Measurements from ENCODE around the gene CLIP3.
"Not testable (repeated sequence)": the region's sequence is repeated elsewhere in the genome, so short reads cannot be mapped to it uniquely, and the experiment has no call there.

CLIP3 gene

DNA sequence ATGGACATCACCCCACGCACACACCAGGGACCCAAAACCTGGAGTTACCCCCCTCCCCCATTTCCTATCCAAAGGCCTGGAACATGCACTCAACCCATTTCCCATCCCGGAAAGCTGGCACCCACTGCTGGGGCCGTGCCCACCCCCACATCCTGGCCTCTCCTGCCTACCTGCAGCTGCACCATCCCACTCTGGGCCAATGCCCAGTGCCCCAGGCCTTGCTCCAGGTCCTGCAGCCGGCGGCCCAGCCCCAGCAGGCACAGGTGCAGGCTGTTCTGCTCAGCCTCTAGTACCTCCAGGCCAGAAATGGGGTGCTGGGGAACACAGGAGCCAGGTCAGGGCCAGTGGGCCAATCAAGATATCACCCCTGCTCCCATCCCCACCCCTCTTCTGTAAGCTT is 25.7 kb downstream of the CLIP3 start:
- DNase-seq (ENCODE audit: low read depth) = no peak

DNA sequence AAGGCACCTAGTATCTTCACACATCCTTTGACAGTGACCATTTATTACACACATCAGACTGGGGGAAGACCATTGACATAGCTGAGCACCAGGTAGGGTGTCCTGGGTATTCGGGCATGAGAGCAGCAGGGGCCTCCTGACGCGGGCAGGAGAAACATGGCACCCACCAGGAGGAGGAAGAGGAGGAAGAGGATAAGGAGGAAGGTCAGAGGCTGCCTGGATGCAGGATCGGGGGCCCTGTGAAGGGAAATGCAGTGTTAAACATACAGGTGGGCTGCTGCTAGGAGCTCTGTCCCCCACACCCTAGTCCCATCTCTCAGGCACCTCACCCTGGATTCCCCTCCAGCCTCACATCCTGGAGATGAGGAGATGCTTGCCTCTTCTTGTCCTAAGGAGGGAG is 29.4 kb downstream of the CLIP3 start:
- DNase-seq (ENCODE audit: low read depth) = no peak

DNA sequence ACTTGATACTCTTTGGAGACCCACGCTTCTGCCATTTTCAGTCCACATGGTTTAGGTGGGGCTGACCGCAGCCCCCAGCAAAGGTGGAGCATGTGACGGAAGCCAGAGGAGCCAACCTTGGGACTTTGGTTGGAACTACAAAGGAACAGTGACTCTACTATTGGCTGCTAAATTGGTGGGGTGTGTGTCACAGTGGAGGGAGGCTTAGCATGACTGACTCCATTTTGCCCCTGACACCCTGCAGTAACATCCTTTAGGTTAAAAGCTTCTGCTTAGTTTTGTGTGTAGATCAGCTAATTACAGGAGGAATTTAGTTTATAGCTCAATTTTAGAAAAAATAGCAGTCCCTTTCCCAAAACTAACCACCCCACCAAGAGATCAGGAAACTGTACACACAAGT is 31.1 kb downstream of the CLIP3 start:
- no peak for DNase-seq (ENCODE audit: low read depth)

DNA sequence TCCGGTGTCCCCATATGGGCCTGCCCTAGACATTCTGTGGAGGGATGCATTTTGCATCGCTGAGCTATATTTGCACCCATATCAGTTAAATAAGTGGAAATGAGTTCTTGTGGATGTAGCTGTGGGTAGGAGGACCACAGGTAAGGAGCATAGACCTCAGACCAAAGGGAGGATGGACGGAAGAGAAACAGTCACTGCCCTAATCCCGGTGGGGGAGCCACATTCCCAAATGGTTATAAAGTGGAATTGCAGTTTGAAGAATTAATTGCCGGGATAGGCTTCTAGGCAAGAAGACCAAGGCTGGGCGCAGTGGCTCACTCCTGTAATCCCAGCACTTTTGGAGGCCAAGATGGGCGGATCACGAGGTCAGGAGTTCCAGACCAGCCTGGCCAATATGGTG is 35.9 kb downstream of the CLIP3 start:
- no peak for DNase-seq (ENCODE audit: low read depth)

DNA sequence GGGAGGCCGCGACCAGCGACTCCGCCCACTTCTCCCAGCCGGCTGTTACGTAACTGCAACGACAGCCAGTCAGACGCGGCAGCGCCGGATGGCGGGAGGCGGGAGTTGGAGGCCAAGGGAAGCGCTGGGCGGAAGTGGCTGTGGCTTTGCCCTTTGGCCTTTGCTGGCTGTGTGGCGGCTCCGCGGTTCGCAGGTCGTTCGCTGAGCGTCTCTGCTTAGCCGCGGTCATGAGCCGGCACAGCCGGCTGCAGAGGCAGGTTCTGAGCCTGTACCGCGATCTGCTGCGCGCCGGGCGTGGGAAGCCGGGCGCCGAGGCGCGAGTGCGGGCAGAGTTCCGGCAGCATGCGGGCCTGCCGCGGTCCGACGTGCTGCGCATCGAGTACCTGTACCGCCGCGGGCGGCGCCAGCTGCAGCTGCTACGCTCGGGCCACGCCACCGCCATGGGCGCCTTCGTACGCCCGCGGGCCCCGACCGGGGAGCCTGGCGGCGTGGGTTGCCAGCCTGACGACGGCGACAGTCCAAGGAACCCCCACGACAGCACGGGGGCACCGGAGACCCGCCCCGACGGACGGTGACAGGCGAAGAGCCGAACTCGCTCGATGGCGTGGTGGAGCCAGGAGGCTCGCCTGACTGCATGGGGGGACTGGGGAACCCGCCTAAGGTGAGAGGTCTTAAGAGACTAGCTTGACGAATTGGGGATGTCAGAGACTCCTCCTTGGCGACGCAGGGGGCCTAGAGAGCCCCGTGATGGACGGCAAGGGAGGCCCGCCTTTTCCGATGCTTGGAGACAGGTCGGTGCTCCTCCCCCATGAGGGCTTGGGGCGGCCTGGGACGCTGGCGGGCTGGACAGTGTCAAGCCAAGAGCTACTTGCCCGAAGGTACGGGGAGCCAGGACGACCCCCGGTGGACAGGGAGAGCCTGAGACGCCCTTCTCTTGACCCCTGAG is 37.4 kb downstream of the CLIP3 start, which contains the start of gene SDHAF1:
Gene SDHAF1 (plus strand): TSS at position 141 of the 946 bp plus-strand sequence. CDS start 87 bp downstream, at position 228.
- peak; percentile 85 for DNase-seq (ENCODE audit: low read depth)

DNA sequence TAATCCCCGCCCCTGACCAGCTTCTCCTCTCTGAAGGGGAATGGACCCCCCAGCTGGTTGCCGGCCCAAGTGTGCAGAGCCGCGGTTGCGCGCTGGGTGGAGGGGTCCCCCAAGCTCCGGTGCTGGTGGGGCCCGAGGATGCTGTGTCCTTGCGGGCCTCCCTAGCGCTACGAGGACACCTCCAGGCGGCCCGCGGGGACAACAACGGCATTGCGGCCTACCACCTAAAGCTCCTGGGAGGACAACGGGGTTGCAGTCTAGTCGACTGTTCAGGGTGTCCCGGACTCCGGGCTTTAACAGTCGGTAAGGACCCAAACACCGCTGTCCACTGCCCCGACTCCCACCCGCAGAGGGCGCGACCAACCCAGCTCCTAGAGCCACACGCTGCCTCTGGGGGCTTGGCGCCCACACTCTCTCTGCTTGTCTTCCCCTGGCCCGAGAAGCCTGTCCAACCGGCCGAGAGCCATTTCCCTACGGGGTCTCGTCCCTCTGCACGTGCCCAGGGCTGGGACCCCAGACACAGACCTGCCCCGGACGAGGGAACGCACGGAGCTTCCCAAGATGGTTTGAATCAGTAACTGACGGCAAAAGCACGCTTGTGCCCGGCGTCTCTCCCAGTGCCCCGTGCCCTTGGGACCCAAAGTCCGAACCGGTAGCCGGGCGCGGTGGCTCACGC is 38.6 kb downstream of the CLIP3 start:
- DNase-seq (ENCODE audit: low read depth) = no peak

DNA sequence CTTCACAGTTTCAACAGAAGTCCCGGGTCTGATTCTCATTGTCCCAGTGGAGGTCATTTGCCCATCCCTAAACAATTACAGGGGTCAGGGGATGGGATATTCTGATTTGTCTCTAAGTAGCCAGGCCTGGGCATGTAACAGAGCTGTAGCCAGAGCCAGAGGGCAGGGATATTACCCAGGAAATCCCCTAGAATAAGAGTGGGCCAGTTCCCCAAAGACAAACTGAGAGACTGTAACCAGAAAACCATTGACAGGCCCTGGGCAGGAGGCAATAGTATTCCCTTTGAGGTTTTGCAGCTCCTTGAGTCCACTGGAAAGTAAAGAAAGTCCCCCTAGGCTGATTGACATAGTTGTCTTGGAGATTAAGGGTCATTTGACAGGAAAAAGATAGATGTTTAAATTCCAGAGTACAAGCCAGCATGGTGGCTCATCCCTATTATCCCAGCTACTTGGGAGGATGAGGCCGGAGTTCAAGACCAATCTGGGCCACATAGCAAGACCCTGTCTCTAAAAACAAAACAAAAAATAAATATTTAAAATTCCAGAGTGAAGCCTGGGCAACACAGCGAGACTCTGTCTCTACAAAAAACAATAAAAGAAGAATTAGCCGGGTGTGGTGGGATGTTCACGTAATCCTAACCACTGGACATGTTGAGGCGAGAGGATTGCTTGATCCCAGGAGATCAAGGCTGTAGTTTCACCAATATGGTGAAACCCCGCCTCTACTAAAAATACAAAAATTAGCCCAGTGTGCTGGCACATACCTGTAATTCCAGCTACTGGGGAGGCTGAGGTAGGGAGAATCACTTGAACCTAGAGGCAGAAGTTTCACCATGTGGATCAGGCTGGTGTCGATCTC is 39.5 kb downstream of the CLIP3 start:
- DNase-seq (ENCODE audit: low read depth) = no peak

DNA sequence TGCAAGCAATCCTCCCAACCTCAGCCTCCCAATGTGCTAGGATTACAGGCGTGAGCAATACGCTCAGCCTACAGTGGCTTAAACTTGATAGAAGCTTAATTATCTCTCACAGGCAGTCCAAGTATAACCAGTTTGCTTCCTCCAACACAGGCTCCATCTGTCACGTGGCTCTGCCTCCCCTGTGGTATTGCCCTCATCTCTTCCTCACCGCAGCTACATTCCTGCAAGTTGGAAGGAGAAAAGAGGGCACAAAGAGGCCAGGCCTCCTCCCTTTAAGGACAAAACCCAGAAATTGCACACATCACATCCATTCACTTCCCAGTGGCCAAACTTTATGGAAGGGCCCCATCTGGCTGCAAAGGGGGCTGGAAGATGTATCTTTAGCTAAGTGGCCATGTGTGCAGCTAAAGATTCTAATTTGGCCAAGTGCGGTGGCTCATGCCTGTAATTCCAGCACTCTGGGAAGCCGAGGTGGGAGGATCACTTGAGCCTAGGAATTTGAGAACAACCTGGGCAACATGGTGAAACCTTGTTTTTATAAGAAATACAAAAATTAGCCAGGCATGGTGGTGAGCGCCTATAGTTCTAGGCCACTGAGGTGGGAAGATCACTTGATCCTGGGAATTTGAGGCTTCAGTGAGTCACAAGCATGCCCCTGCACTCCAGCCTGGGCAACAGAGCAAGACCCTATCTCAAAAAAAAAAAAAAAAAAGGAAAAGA is 40.8 kb downstream of the CLIP3 start:
- DNase-seq (ENCODE audit: low read depth) = no peak

DNA sequence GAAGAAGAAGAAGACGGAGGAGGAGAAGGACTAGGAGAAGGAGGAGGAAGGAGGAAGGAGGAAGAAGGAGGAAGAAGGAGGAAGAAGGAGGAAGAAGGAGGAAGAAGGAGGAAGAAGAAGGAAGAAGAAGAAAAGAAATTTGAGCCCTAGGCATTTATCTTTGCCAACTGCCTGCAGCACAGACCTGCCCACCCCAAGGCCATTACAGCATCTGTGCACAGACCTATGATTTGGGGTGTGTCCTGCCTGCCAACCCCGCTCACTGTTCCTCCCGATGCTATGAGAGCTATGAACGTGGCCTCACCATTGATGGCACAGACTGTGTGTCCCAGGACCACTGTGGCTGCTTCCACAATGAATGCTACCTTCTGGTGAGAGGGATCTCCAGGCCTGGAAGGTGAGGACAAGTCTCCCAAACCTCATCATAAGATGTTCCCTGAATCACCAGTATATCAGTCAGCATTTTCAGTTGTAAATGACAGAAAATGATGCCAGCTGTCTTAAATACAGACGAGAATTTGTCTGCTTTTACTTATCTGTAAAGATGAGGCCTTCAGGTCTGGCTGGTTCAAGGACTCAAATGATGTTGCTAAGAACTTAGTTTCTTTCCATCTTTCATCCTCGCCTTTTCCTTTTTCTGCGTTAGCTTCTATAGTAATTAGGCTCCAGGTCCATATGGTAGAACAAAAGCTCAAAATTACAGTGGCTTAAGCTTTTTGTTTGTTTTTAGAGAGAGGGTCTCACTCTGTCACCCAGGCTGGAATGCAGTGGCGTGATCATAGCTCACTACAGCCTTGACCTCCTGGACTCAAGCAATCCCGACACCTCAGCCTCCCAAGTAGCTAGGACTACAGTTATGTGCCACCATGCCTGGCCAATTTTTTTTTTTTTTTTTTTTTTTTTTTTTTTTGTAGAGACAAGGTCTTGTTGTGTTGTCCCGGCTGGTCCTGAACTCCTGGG is 41.6 kb downstream of the CLIP3 start:
- no peak for DNase-seq (ENCODE audit: low read depth)

DNA sequence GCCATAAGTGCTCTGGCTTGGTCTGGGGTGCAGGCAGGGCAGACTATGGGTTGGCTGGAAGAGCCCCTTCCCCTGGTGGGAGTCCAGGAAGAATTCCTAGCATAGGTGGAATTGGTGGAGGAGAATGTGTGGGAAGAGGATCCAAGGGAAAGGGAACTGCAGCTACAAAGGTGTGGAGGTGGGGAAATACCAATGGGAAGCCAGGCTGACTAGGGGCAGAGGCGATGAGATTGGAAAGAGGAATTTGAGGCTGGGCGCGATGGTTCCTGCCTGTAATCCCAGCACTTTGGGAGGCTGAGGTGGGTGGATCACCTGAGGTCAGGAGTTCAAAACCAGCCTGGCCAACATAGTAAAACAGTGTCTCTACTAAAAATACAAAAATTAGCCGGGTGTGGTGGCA is 42.5 kb downstream of the CLIP3 start:
- DNase-seq (ENCODE audit: low read depth) = no peak

DNA sequence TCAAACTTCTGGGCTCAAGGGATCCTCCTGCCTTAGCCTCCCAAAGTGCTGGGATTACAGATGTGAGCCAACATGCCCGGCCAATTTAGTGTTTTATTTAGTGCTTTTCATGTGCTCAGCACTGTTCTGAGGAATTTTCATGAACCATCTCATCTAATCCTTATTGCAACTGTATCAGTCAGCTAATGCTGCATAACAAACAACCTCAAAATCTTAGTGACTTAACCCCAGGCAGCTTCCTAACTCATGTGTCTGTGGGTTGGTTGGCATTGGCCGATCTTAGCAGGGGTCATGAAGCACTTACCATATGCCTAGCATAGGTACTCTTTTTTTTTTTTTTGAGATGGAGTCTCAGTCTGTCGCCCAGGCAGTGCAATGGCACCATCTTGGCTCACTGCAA is 43.8 kb downstream of the CLIP3 start:
- no peak for DNase-seq (ENCODE audit: low read depth)

DNA sequence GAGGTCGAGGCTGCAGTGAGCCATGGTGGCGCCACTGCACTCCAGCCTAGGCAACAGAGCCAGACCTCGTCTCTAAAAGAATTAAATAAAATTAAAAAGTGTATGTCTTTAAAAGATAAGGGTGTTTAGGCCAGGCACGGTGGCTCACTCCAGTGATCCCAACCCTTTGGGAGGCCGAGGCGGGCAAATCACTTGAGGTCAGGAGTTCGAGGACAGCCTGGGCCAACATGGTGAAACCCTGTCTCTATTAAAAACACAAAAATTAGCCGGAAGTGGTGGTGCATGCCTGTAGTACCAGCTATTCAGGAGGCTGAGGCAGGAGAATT is 45.1 kb downstream of the CLIP3 start:
- no peak for DNase-seq (ENCODE audit: low read depth)

DNA sequence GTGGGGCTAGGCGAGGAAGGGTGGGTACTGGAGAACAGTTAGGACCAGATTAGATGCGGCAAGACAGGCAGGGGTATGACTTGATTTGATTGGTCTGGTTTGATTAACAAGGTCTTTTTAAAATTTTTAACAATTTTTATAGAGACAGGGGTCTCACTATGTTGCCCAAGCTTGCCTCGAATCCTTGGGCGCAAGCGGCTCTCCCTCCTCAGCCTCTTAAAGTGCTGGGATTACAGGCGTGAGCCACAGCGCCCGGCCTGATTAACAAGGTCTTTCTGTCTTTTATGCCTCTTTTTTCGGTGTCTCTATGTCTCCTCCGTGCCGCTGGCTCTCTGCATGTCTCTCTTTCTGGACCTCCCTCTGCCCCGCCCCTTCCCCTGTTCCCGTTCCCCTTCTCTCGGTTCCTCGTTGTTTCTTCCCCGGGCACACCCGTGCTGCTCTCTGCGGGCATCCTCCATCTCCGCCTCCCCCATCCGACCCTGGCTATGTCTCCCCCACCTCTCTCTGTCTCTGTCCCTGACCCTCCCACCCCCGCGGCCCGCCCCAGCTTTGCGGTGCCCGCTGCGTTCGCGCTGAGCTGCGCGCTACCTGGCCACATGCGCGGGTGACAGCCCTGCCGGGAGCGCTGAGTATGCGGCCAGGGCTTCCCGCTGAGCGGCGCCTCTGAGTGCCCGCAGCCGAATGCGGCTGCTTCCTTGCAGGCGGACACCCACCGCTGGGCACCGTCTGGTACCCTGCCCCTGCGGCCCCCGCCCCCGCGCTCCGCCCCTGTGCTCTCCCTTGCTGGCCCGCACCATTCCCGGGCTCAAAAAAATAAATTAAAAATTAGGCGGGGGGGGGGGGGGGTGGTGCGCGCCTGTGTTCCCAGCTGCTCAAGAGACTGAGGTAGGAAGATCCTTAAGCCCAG is 45.8 kb downstream of the CLIP3 start:
- DNase-seq (ENCODE audit: low read depth) = no peak

DNA sequence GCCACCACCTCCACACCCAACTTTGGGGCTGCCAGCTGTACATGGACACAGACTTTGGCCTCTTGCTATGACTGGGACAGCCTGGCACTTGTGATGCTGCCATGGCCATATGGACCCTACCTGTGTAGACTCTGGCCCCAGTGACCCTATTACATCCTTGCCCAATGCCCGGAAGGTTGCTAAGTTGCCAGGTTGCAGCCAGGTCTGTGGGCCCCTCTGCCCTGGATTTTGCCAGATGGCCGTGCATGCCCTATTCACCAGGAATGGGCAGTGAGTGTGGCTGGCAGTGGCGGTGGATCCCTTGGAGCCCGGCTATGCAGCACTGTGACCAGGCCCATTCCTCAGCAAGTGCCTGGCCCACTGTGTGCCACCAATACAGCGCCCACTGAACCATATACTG is 46.6 kb downstream of the CLIP3 start:
- no peak for DNase-seq (ENCODE audit: low read depth)

DNA sequence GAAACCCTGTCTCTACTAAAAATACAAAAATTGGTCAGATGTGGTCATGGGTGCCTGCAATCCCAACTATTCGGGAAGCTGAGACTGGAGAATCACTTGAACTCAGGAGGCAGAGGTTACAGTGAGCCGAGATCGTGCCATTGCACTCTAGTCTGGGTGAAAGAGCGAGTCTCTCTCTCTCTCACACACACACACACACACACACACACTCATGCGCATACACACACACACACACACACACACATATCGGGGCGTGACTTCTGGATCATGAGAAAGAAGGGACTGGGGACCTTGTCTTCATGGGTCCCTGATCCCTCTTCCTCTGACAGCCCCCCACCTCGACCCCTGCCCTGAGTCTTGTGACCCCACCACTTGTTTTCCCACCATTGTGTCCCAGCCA is 49.5 kb downstream of the CLIP3 start:
- no peak for DNase-seq (ENCODE audit: low read depth)

DNA sequence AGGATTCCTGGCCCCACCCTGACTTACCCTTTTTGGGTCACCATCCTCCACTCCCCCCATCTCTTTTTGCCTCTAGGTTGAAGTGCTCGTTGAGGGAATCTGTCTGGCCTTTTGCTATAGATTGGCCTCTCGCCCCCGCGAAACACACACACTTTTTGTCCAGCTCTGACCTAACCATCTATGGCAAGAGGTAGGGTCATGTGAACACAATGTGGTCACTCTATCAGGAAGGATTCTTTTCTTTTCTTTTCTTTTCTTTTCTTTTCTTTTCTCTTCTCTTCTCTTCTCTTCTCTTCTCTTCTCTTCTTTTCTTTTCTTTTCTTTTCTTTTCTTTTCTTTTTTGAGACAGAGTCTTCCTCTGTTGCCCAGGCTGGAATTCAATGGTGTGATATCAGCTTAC is 51.7 kb downstream of the CLIP3 start:
- DNase-seq (ENCODE audit: low read depth) = not testable (repeated sequence)

DNA sequence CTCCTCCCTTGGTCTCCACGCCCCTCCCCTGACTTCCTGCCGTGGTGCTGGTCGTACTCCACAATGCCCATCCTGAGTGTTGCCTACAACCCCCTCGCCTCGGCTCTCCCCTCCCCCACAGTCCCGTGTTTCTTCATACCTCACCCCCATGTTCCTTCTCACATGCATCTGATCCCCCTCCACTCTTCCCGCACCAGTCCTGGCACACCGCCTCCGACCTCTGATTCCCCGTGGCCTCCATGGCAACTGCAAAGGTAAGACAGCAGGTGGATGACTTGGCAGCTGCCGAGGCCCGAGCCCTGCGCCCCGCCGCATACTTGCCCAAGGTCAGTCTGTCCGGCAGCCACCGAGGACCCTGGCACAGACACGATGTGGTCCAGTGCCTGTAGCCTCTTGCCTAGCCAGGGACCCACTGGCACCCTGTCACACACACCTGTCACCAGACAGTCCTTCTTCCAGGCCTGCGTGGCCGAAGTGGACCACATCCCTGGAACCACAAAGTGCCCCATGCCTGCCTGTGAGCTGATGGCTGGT is 53.8 kb downstream of the CLIP3 start:
- no peak for DNase-seq (ENCODE audit: low read depth)

DNA sequence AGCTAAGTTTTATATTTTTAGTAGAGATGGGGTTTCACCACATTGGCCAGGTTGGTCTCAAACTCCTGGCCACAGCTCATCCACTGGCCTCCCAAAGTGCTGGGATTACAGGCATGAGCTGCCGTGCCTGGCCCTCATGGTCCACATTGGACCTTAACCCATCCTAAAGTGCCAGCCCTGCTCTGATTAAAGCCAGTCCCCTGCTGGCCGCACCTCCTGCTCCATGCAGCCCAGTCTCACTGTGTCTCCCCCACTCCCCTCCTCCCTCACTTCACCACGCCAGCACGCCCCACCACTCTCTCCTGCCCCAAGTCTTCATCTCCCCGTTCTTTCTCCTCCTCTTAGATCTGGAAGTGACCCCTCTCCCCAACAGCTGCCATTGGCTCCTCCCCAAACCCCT is 54.4 kb downstream of the CLIP3 start:
- DNase-seq (ENCODE audit: low read depth) = no peak

DNA sequence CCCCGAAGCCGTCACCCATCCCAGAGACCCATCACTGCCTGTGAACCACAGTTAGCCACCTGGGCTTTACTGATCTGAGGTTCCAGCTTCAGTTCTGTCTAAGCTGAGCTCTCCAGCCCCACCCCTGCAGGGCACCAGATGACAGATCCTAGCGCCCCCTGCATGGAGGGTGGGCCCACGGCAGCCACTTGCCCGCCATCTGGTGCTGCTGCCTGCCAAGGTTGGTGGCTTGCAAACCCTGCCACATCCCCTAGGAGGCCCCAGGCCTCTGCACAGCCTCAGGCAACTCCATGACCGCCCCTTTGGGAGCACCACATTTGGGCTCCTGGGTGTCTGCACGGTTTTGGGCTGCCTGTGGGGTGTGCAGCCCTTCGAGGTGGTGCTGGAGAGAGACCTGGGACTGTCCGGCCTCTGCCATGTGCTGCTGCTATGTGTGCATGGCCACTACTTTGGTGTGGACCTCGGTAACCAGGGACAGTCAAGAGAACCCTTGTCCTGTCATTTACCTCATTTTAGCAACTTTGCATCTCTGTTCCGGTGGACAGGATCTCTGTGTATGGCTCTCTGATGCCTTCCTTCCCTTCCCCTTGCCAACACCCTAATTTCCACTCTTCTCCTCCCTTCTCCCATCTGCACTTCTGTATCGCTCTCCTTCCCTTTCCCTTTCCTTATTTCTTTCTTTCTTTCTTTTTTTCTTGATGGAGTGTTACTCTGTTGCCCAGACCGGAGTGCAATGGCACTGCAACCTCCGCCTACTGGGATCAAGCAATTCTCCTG is 55.0 kb downstream of the CLIP3 start:
- no peak for DNase-seq (ENCODE audit: low read depth)
